Heart right ventricle (tissue), 16 donors: ENCODE measurements around the gene SHROOM3. TPM values are rescaled to one million over a fixed set of nuclear protein-coding genes. Genes with fewer than 3 reads are reported as not detected.
A peak's percentile ranks its signal among the peaks of the same experiment; 100 is the strongest.

Source experiments
- ATAC-seq, 8 donors: fragments of 200-7000 bp; cut with Tn5 transposase; one replicate each; pipeline ENCODE4 v1.9.1; 2020; ENCODE audit warnings: mild to moderate bottlenecking in 8 of 8, moderate library complexity in 8 of 8, moderate number of reproducible peaks in 1 of 8
- DNase-seq, 2 donors: peaks; one replicate each; pipeline ENCODE4 v3.0.0-alpha.2; 2020
- H3K27ac ChIP-seq, 10 donors: fragments of 200-600 bp; sonication (generic) in 2 of 10; one replicate each; pipeline versions ENCODE4 v1.5.0 to v1.8.0; 2020 to 2022; ENCODE audit warnings: mild to moderate bottlenecking in 3 of 10
- H3K27me3 ChIP-seq, 7 donors: fragments of 200-600 bp; one replicate each; pipeline ENCODE4 v1.8.0; 2021 to 2022; ENCODE audit warnings: mild to moderate bottlenecking in 2 of 7
- H3K36me3 ChIP-seq, 9 donors: fragments of 200-600 bp; sonication (generic) in 1 of 9; one replicate each; pipeline versions ENCODE4 v1.5.0 to v1.8.0; 2020 to 2022; ENCODE audit warnings: mild to moderate bottlenecking in 2 of 9
- H3K4me1 ChIP-seq, 9 donors: fragments of 200-600 bp; sonication (generic) in 1 of 9; one replicate each; pipeline versions ENCODE4 v1.5.0 to v1.8.0; 2020 to 2022; ENCODE audit warnings: mild to moderate bottlenecking in 4 of 9
- H3K4me3 ChIP-seq, 10 donors: fragments of 200-600 bp; sonication (generic) in 2 of 10; one replicate each; pipeline versions ENCODE4 v1.5.0 to v1.8.0; 2020 to 2022; ENCODE audit warnings: mild to moderate bottlenecking in 7 of 10, moderate library complexity in 2 of 10
- H3K9me3 ChIP-seq, 11 donors: fragments of 200-600 bp in 10 of 11; sonication (generic) in 2 of 11; one replicate each; pipeline versions ENCODE4 v1.5.0 to v1.8.0; 2013 to 2022; ENCODE audit warnings: mild to moderate bottlenecking in 2 of 11, control low read depth in 1 of 11, moderate library complexity in 1 of 11
- WGBS, 2 donors: extraction: QIAGEN DNeasy Blood & Tissue Kit; methylation state at CpG; one replicate each; pipeline ENCODE4 v1.1.7; 2013; ENCODE audit warnings: inconsistent platforms in 1 of 2; 5-methylcytosine and 5-hydroxymethylcytosine counted together
- intact Hi-C, 10 donors: fragments of 100-400 bp; cut with DNase I; formaldehyde crosslinking; loops; one replicate each; pipeline versions ENCODE4 v1.11.1 to v1.14.2; 2022
- polyA plus RNA-seq, 2 donors: library from polyadenylated mRNA; stranded (reverse); fragments of 200-250 nt; gene quantifications; one replicate each; pipeline ENCODE4 v1.2.3, GENCODE V29; 2013
- total RNA-seq, 10 donors: library from RNA; stranded (reverse); fragmentation: NEBNext Ultra II Directional in 3 of 10; extraction: Animal tissue kit (Norgen Biotek cat#: 25700) in 3 of 10; gene quantifications; one replicate each; pipeline versions ENCODE4 v1.2.1 to v1.2.4, GENCODE V29; 2021 to 2023
- TF ChIP-seq, protein P1 (sequence below), 9 donors: fragments of 200-600 bp; sonication (generic) in 2 of 9; IDR thresholded peaks; one replicate each; pipeline versions ENCODE4 v1.5.0 to v1.8.0; 2021 to 2022; ENCODE audit warnings: antibody characterized with exemption in 9 of 9, mild to moderate bottlenecking in 5 of 9, moderate library complexity in 1 of 9
- donor health status: Arrhythmogenic right ventricular cardiomyopathy.
- donor health status: ischemic (EF 13 %, LVEDD 7.1; RV severe dilation, severe dysfunction).
- donor health status: healthy with polysubstance abuse.
- donor health status: DM: no; HTN: yes; CAD: no.
- donor health status: DM: no; HTN: no; CAD: no.
- donor health status: ischemic (EF 25% LVEDD 6.9; RV normal size, moderate dysfunction).
- donor health status: ischemic (EF 25% LVEDD 5.7; RV mildly dilated, moderate dysfunction).
- donor health status: healthy.
- donor health status: DM: yes; HTN: yes; CAD: no.
- donor health status: Ischemic cardiomyopathy.
- donor health status: ischemic (EF 35%, LVEDD 5.7; RV mildly dilated, moderate dysfunction).
- donor health status: nonischemic (EF 11% LVEDD 7.7; RV severe dilation, severe dysfunction).
- donor health status: DM: yes; HTN: yes; CAD: no.
- donor health status: PGD.
- donor health status: ischemic (EF 29% LVEDD 5.4; RV normal size, mild dysfunction).
- donor health status: nonischemic (EF 23%, LVEDD 6.1; RV moderate dilation, normal function).

Gene SHROOM3
- total and polyA plus RNA-seq, 12 donors = 1.7 to 33.3 (median 15.9) TPM

DNA sequence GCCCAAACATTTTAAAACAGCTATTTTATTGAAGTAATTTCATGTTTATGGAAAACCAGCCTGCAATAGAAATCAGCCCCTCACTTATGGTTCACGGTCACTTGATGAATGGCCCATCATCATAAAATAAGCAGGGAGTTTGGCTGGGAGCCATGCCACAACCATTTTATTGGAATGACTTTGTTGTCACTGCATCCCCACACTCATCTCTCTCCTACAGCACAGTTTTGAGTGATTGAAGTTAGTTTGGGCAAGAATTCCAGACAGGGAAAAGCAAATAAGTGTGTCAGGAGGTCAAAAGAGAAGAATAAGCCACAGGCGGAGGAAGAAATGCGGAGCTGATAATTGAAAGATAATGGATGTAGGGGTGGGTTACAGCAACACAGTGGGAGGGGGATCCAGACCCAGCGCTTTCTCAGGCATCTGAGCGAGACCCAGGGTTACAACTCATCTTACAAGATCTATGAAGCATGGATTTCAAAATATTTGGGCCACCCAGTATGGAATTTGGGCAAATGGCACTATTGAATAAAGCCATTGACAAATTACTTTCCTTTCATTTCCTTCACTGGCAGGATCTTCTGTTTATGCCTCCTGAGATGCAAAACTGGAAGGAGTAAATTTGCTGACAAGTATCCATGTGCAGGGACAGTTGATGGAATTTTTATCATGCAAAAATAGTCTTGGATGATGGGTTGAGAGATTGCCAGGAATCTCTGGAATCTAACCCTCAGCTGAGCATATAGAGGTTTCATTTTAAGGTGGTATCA, 100.8 kb downstream of the SHROOM3 start:
- TF ChIP-seq, protein P1, sequence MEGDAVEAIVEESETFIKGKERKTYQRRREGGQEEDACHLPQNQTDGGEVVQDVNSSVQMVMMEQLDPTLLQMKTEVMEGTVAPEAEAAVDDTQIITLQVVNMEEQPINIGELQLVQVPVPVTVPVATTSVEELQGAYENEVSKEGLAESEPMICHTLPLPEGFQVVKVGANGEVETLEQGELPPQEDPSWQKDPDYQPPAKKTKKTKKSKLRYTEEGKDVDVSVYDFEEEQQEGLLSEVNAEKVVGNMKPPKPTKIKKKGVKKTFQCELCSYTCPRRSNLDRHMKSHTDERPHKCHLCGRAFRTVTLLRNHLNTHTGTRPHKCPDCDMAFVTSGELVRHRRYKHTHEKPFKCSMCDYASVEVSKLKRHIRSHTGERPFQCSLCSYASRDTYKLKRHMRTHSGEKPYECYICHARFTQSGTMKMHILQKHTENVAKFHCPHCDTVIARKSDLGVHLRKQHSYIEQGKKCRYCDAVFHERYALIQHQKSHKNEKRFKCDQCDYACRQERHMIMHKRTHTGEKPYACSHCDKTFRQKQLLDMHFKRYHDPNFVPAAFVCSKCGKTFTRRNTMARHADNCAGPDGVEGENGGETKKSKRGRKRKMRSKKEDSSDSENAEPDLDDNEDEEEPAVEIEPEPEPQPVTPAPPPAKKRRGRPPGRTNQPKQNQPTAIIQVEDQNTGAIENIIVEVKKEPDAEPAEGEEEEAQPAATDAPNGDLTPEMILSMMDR (IDR thresholded peaks at IDR 0.05) = no peak
- H3K36me3 ChIP-seq = no peaks in the 10 kb centered on the region
- H3K27me3 ChIP-seq = no peaks in the 10 kb centered on the region
- H3K27ac ChIP-seq = no peak overlapping the region
- no peak for DNase-seq
- H3K4me3 ChIP-seq = no peak overlapping the region
- no peak for ATAC-seq
- intact Hi-C loops = no loop called here
- WGBS, 2 donors = 77 to 78% methylated on average over 5 of the region's 5 CpGs
- peaks cover 0 to 32% (median 12%) of the 10 kb centered on the region in 9 donors for H3K4me1 ChIP-seq
- no peaks in the 10 kb centered on the region for H3K9me3 ChIP-seq

DNA sequence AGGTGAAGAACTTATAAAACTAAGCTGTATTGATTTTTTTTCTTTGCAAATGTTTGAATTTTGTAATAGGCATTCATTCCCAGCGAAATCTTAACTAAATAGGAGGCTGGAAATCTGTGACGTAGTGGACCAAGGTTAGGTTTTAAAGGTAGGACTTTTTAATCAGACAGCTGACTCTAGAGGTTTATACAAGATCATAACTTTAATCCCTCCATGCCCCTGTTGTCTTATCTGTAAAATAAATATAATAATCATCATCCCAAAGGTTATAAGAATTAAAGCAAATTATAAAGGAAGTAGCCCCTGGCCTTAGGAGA, 101.3 kb downstream of the SHROOM3 start:
- Histone ChIP-seq H3K4me3 (no peak overlapping the region), H3K27ac (no peak overlapping the region), H3K36me3 (no peaks in the 10 kb centered on the region), H3K9me3 (no peaks in the 10 kb centered on the region), H3K4me1 (peaks cover 0 to 27% (median 12%) of the 10 kb centered on the region in 9 donors), H3K27me3 (no peaks in the 10 kb centered on the region)
- ATAC-seq (no peak), DNase-seq (no peak)
- 76 to 81% methylated on average over 2 of the region's 2 CpGs for WGBS, 2 donors
- intact Hi-C loops = no loop called here
- TF ChIP-seq, protein P1 (IDR thresholded peaks at IDR 0.05) = no peak

DNA sequence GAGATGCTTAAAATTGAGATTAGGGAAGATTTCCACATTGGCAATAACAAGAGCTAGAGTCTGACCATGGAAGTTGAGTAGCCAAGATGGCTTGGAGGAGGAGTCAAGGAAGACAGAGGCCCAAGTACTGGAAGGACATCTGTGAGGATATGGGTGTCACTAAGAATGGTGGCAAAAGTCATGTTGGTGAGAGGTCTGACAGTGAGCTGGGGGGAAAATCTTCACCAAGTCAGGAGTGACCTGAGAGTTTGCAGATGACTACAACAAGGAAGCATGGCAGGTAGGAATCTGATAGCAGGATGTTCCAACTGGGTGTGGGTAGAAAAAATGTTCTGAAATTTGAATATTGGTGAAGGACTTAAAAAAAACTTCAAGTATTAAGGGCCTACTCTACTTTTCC, 103.3 kb downstream of the SHROOM3 start:
- no peaks in the 10 kb centered on the region for H3K36me3 ChIP-seq
- H3K9me3 ChIP-seq = peaks cover 0 to 3% (median 0%) of the 10 kb centered on the region in 11 donors
- ATAC-seq (no peak), DNase-seq (no peak)
- H3K4me3 ChIP-seq = no peak overlapping the region
- intact Hi-C loops = no loop called here
- H3K27ac ChIP-seq = no peak overlapping the region
- TF ChIP-seq, protein P1 (IDR thresholded peaks at IDR 0.05) = no peak
- H3K4me1 ChIP-seq = peaks cover 0 to 22% (median 8%) of the 10 kb centered on the region in 9 donors
- no peaks in the 10 kb centered on the region for H3K27me3 ChIP-seq

DNA sequence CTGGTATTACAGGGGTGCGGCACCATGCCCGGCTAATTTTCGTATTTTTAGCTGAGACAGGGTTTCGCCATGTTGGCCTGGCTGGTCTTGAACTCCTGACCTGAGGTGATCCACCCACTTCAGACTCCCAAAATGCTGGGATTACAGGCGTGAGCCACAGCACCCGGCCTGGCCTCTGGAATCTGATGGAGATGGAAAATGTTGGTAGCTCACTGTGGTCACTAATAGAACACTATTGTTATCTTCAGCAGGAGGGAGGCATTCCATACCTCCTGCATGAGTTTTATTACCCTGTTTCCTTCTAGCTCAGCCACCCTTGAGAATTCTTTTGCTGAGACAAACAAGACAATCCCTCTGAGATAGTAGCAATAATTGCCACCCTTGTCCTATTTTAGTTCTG, 105.0 kb downstream of the SHROOM3 start:
- DNase-seq (no peak), ATAC-seq (peak in 1 of 8 donors; percentile 55)
- H3K27ac ChIP-seq = peak overlapping the region in 4 of 10 donors; percentile 5 to 36 (median 8)
- no peaks in the 10 kb centered on the region for H3K27me3 ChIP-seq
- H3K9me3 ChIP-seq = peaks cover 0 to 4% (median 0%) of the 10 kb centered on the region in 11 donors
- 77% methylated on average over 6 of the region's 6 CpGs for WGBS, 2 donors
- no peaks in the 10 kb centered on the region for H3K36me3 ChIP-seq
- TF ChIP-seq, protein P1 (IDR thresholded peaks at IDR 0.05) = no peak
- H3K4me3 ChIP-seq = no peak overlapping the region
- intact Hi-C loops = no loop called here
- peaks cover 0 to 14% (median 5%) of the 10 kb centered on the region in 9 donors for H3K4me1 ChIP-seq
